Muscle of leg (tissue), 11 donors: ENCODE data around the gene CXCR2. TPM values are rescaled to one million over a fixed set of nuclear protein-coding genes. Genes with fewer than 3 reads are reported as not detected.
"Not testable (repeated sequence)": the region's sequence is repeated elsewhere in the genome, so short reads cannot be mapped to it uniquely, and the experiment has no call there.

Experiments
- DNase-seq: peaks from one replicate; pipeline ENCODE4 v3.0.0; 2013
- H3K27ac ChIP-seq: one replicate; pipeline ENCODE4 v1.5.1; 2013; ENCODE audit warnings: mild to moderate bottlenecking, low read length, control low read depth
- H3K27me3 ChIP-seq: one replicate; pipeline ENCODE4 v1.6.1; 2013; ENCODE audit warnings: low read length; ENCODE audit not compliant: control insufficient read depth, insufficient read depth
- H3K36me3 ChIP-seq: one replicate; pipeline ENCODE4 v1.6.1; 2013; ENCODE audit warnings: low read length; ENCODE audit not compliant: control insufficient read depth, insufficient read depth
- H3K4me1 ChIP-seq: one replicate; pipeline ENCODE4 v1.6.1; 2013; ENCODE audit warnings: low read length; ENCODE audit not compliant: control insufficient read depth, insufficient read depth
- H3K4me3 ChIP-seq: one replicate; pipeline ENCODE4 v1.5.1; 2013; ENCODE audit warnings: low read length, control low read depth
- H3K9me3 ChIP-seq: replicated peaks from 2 replicates; pipeline ENCODE4 v1.6.1; 2013; ENCODE audit warnings: low read depth, low read length; ENCODE audit not compliant: control insufficient read depth
- WGBS: methylation state at CpG from one replicate; pipeline ENCODE4 v1.1.5; 2013; ENCODE audit warnings: missing lambda C conversion rate; ENCODE audit not compliant: insufficient coverage; 5-methylcytosine and 5-hydroxymethylcytosine counted together
- polyA plus RNA-seq, 8 donors: library from polyadenylated mRNA; unstranded; fragments of 120-200 nt; gene quantifications; one replicate each; pipeline versions ENCODE4 v1.2.1 to v1.2.3, GENCODE V29; 2013; ENCODE audit warnings: inconsistent platforms in 1 of 8, low replicate concordance in 1 of 8; ENCODE audit not compliant: insufficient read length in 8 of 8, insufficient read depth in 1 of 8
- total RNA-seq: library from RNA; stranded (reverse); fragments of 120-200 nt; gene quantifications from one replicate; pipeline ENCODE4 v1.2.4, GENCODE V29; 2013

CXCR2 gene
- total and polyA plus RNA-seq, 9 donors = 0.04 to 0.83 (median 0.25) TPM

GRCh38 chr2:218091746-218092145, 34.1 kb upstream of the CXCR2 start:
- no peak for DNase-seq
- no peaks in the 10 kb centered on the region for H3K36me3 ChIP-seq
- H3K4me1 ChIP-seq = no peaks in the 10 kb centered on the region
- peaks cover 2% of the 10 kb centered on the region for H3K9me3 ChIP-seq
- no peak overlapping the region for H3K4me3 ChIP-seq
- no peaks in the 10 kb centered on the region for H3K27me3 ChIP-seq
- H3K27ac ChIP-seq = no peak overlapping the region
- no CpG with 5 or more reads among the region's 3 CpGs for WGBS

GRCh38 chr2:218093879-218094278, 31.9 kb upstream of the CXCR2 start:
- Histone ChIP-seq H3K4me1 (no peaks in the 10 kb centered on the region), H3K27ac (no peak overlapping the region), H3K9me3 (no peaks in the 10 kb centered on the region), H3K4me3 (no peak overlapping the region), H3K36me3 (no peaks in the 10 kb centered on the region), H3K27me3 (no peaks in the 10 kb centered on the region)
- WGBS = 62% methylated on average over 2 of the region's 3 CpGs
- DNase-seq = no peak

- WGBS = 82% methylated on average over 7 of the region's 8 CpGs
- Histone ChIP-seq H3K4me3 (no peak overlapping the region), H3K27ac (no peak overlapping the region), H3K27me3 (no peaks in the 10 kb centered on the region), H3K4me1 (no peaks in the 10 kb centered on the region), H3K9me3 (no peaks in the 10 kb centered on the region), H3K36me3 (no peaks in the 10 kb centered on the region)
- no peak for DNase-seq
Measured at GRCh38 chr2:218095853-218096252, 30.0 kb upstream of the CXCR2 start.

GRCh38 chr2:218097975-218098374, 27.9 kb upstream of the CXCR2 start:
- H3K27ac ChIP-seq = no peak overlapping the region
- DNase-seq = no peak
- no peaks in the 10 kb centered on the region for H3K36me3 ChIP-seq
- H3K9me3 ChIP-seq = no peaks in the 10 kb centered on the region
- H3K4me3 ChIP-seq = no peak overlapping the region
- no CpG with 5 or more reads among the region's 3 CpGs for WGBS
- no peaks in the 10 kb centered on the region for H3K27me3 ChIP-seq
- no peaks in the 10 kb centered on the region for H3K4me1 ChIP-seq

GRCh38 chr2:218108834-218109233, 17.0 kb upstream of the CXCR2 start:
- H3K4me3 ChIP-seq, H3K27ac ChIP-seq, DNase-seq, H3K9me3 ChIP-seq, H3K27me3 ChIP-seq, H3K36me3 ChIP-seq, H3K4me1 ChIP-seq: not testable (repeated sequence)
- WGBS = 89% methylated on average over 4 of the region's 7 CpGs

- WGBS = 77% methylated on average over 2 of the region's 4 CpGs
Measured at GRCh38 chr2:218121789-218122188, 4.0 kb upstream of the CXCR2 start.

GRCh38 chr2:218122286-218122685, 3.5 kb upstream of the CXCR2 start:
- H3K36me3 ChIP-seq, H3K4me3 ChIP-seq, H3K4me1 ChIP-seq, H3K27me3 ChIP-seq, DNase-seq, H3K9me3 ChIP-seq, H3K27ac ChIP-seq: not testable (repeated sequence)

More at GRCh38 chr2:218121789-218122188, 4.0 kb upstream of the CXCR2 start:
- not testable (repeated sequence) for H3K4me1 ChIP-seq, H3K27me3 ChIP-seq, DNase-seq, H3K27ac ChIP-seq, H3K4me3 ChIP-seq, H3K9me3 ChIP-seq, H3K36me3 ChIP-seq

- Histone ChIP-seq H3K36me3 (no peaks in the 10 kb centered on the region), H3K27me3 (peaks cover 8% of the 10 kb centered on the region), H3K27ac (no peak overlapping the region), H3K4me3 (no peak overlapping the region), H3K9me3 (no peaks in the 10 kb centered on the region), H3K4me1 (no peaks in the 10 kb centered on the region)
- no CpG with 5 or more reads among the region's 4 CpGs for WGBS
- DNase-seq = no peak
Measured at GRCh38 chr2:218123986-218124385, 1.8 kb upstream of the CXCR2 start.

- no peaks in the 10 kb centered on the region for H3K36me3 ChIP-seq
- H3K4me3 ChIP-seq = no peak overlapping the region
- 27% methylated on average over 3 of the region's 4 CpGs for WGBS
- H3K27me3 ChIP-seq = peaks cover 11% of the 10 kb centered on the region
- H3K9me3 ChIP-seq = no peaks in the 10 kb centered on the region
- no peak overlapping the region for H3K27ac ChIP-seq
- no peaks in the 10 kb centered on the region for H3K4me1 ChIP-seq
- DNase-seq = no peak
Measured at GRCh38 chr2:218125095-218125494, 733 bp upstream of the CXCR2 start.

- Histone ChIP-seq H3K4me1 (no peaks in the 10 kb centered on the region), H3K4me3 (no peak overlapping the region), H3K9me3 (no peaks in the 10 kb centered on the region), H3K27me3 (peaks cover 11% of the 10 kb centered on the region), H3K36me3 (no peaks in the 10 kb centered on the region), H3K27ac (no peak overlapping the region)
- whole genome bisulfite sequencing = 67% methylated on average over 1 of the region's 3 CpGs
- no peak for DNase-seq
Measured at GRCh38 chr2:218127929-218128455, 2.2 kb downstream of the CXCR2 start.

- H3K27ac ChIP-seq = no peak overlapping the region
- H3K36me3 ChIP-seq = no peaks in the 10 kb centered on the region
Measured at GRCh38 chr2:218128781-218129457, 3.1 kb downstream of the CXCR2 start.

More at GRCh38 chr2:218128781-218129457, 3.1 kb downstream of the CXCR2 start:
- DNase-seq = no peak
- Histone ChIP-seq H3K27me3 (peaks cover 11% of the 10 kb centered on the region), H3K4me3 (no peak overlapping the region), H3K9me3 (no peaks in the 10 kb centered on the region), H3K4me1 (no peaks in the 10 kb centered on the region)
- WGBS = 81% methylated on average over 5 of the region's 6 CpGs
